Glomerular endothelial cell (primary cell): ENCODE measurements around the gene DAG1. TPM values are rescaled to one million over a fixed set of nuclear protein-coding genes. Genes with fewer than 3 reads are reported as not detected.

Experiments used
- DNase-seq: peaks from one replicate; pipeline ENCODE4 v3.0.0-alpha.2; 2011; ENCODE audit warnings: low read depth, low spot score; ENCODE audit errors: extremely low read depth
- total RNA-seq: library from RNA; depleted of rRNA; stranded (reverse); fragments of >200 nt; gene quantifications from 2 replicates; pipeline ENCODE4 v1.2.3, GENCODE V29; 2015

Gene DAG1
- 99.3 and 111 TPM in 2 replicates for total RNA-seq

DNA sequence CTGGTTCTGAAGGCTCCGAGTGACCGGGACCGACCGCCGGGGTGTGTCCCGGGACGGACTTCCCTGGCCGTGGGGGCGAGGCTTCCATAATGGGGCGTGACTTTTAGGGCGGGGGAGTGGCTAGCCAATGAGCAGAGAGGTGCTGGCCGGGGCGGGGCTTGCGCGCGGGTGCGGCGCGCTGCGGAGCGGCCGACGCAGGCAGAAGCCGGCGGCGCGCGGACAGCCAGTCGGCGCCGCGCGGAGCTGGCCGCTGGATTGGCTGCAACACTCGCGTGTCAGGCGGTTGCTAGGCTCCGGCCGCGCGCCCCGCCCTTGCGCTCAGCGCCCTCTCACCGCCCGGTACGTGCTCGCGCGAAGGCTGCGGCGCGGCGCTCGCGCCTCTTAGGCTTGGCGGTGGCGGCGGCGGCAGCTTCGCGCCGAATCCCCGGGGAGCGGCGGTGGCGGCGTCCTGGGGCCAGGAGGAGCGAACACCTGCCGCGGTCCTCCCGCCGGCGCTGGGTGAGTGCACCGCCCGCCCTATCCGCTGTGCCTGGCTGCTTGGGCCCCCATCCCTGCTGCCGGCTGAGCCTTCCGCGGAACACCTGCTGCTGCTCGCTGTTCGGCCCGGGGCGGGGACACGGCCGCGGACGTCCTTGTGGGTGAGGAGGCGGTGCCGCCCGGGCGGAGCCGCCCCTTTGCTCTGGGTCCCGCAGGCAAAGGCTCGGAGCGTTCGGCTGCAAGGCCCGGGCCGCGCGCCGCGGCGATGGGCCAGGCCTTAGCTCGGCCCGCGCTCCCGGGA lies at the start of gene DAG1:
TSS of gene DAG1 (plus strand) at position 332 of the 778 bp plus-strand sequence. CDS start 40,268 bp downstream, outside the sequence.
- no peak for DNase-seq

DNA sequence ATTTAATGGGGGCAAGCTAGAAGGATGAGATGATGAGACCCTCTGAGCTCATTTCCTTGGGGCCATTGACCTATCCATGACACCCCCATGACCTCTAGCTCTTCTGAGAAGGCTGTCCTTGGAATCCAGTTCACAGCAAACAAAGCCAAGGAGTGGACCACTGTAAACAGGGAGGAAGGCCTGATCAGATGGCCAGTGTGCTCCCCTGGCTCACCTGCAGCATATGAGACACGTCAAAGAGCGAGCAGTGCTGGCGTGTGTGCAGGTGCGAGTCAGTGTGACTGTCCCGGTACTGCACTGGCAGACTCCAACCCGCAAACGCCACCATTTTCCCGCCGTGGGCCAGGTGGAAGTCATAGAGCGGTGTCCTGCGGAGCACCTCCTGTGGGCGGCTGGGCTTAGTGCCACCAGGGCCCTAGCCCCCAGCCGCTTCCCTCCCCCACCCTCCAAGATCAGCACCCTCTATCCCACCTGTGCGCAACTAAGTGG lies 48.1 kb upstream of the DAG1 start:
- DNase-seq: no peak

DNA sequence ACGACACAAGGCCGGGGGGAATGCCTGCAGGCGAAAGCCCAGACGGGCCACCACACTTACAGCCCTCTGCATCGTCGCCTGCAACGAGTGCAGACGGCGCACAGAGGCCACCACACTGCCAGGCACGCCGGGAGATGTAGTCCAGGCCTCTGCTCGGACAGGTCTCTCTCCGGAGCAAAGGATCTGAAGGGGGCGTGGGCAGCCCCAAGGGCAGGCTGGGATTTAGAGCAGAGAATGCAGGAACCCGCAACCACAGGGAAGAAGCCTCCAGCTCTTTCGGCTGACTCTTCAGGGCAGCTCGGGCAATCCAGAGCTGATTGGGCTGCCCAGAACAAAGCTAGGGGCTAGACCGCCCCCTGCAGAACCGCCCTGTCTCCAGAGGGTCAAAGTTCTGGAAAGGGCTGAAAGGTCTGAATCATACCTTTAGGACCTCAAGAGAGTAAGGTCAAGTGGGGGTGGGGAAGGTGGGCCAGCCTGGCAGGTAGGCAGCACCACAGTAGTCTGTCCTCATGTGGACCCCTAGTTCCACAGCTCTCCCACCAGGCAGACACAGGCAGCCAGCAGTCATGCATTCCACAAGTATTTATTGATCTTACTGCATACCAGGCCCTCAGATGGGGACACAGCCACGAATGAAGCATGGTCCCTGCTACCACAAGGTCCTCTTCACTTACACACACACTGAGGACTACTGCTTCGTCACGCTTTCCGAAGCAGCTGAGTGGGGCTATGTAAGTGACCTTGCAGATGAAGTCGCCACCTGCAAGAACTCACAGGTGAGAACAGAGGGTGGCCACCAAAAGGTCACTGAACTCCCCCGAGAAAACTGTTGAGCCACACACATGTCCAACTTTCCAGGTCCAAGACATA lies 47.5 kb upstream of the DAG1 start, which contains the start of gene AMT:
TSS of gene AMT (minus strand) at position 95 of the 870 bp plus-strand sequence. CDS start at position 72, 23 bp downstream.
- DNase-seq: no peak

DNA sequence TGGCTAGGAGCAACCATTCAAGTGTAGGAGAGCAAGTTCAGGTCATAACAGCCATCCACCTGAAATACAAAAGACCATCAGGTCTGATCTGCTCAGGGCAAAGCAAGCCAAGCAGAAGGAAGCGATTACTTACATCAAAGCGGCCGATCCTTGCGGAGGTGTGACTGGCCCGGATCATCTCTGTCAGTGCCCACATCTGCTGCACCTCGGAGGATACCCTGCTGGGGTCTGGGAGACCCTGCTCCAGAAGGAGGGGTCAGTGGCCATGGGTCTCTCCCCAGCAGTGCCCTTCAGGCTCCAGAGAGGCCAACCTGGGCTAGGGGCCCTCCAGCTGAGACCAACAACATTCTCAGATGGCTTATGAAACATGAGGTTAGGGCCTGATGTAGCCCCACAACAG lies 45.3 kb upstream of the DAG1 start:
- no peak for DNase-seq

DNA sequence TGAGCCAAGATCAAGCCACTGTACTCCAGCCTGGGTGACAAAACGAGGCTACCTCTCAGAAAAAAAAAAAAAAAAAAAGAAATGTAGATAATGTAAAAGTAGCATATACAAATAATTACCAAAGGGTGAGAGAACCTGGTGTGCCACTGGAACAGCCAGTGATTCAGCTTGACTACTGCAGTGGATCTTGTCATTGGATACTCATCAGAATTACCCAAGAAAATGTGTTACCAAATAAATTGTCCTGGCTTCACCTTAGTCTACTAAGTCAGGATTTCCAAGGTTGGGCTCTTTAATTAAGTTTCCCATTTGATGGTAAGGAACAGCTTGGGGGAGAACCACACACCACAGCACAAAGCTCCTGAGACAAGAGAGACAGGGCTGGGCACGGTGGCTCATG lies 42.5 kb upstream of the DAG1 start:
- DNase-seq: no peak

DNA sequence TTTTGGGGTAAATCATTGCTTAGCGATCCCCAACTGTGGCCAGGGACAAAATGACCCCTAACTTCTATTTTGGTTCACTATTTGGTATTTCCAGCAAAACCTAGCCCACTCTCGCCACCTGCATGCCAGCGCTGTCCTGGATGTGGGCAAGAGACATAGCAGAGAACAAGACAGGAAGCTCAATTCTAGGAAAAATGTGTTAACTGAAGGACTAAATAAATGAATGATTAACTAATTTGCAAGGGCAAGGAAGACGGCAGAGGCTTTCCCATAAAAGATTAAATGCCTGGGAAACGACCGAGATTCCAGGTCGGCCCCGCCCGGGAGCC lies 41.4 kb upstream of the DAG1 start:
- no peak for DNase-seq

DNA sequence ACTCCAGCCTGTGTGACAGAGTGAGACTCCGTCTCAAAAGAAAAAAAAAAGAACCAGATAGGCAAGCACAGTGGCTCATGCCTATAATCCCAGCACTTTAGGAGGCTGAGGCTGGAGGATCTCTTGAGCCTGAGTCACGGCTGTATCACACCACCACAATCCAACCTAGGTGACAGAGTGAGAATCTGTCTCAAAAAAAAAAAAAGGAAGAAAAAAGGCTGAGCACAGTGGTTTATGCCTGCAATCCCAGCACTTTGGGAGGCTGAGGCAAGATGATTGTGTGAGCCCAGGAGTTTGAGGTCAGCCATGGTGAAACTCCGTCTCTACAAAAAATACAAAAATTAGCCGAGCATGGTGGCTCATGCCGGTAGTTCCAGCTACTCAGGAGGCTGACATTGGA lies 35.3 kb upstream of the DAG1 start:
- no peak for DNase-seq

DNA sequence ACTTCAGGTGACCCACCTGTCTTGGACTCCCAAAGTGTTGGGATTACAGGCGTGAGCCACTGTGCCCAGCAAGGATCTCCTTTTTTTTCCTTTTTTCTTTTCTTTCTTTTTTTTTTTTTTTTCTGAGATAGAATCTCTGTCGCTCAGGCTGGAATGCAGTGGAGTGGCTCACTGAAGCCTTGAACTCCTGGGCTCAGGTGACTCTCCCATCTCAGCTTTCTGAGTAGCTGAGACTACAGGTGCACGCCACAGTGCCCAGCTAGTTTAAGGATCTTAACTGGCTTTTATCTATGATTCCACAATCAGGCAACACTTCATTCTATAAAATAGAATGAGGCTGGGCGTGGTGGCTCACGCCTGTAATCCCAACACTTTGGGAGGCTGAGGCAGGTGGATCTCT lies 24.7 kb upstream of the DAG1 start:
- DNase-seq: no peak

DNA sequence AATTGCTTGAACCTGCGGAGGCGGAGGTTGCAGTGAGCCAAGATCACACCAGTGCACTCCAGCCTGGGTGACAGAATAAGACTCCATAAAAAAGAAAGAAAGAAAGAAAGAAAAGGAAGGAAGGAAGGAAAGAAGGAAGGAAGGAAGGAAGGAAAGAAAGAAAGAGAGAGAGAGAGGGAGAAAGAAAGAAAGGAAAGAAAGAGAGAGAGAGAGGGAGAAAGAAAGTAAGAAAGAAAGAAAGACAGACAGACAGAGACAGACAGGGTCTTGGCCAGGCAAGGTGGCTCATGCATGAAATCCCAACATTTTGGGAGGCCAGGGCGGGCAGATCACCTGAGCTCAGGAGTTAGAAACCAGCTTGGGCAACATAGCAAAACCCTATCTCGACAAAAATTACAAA lies 16.4 kb upstream of the DAG1 start:
- no peak for DNase-seq

DNA sequence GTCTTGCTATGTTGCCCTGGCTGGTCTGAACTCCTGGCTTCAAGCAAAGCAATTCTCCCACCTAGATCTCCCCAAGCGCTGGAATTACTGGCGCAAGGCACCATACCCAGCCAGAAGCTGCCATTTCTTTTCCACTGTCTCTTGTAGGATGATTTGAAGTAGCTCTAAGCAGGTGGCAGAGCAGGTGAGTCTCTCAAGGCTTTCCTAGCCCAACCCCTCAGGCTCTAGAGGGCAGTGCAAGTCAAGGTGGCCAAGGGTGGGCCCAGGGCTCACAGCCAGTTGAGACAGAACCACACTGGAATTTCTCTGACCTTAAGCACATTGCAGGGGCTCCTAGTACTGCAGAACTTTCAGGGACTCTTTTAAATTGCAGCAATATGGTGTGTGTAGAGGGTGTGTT lies 15.6 kb upstream of the DAG1 start:
- no peak for DNase-seq

DNA sequence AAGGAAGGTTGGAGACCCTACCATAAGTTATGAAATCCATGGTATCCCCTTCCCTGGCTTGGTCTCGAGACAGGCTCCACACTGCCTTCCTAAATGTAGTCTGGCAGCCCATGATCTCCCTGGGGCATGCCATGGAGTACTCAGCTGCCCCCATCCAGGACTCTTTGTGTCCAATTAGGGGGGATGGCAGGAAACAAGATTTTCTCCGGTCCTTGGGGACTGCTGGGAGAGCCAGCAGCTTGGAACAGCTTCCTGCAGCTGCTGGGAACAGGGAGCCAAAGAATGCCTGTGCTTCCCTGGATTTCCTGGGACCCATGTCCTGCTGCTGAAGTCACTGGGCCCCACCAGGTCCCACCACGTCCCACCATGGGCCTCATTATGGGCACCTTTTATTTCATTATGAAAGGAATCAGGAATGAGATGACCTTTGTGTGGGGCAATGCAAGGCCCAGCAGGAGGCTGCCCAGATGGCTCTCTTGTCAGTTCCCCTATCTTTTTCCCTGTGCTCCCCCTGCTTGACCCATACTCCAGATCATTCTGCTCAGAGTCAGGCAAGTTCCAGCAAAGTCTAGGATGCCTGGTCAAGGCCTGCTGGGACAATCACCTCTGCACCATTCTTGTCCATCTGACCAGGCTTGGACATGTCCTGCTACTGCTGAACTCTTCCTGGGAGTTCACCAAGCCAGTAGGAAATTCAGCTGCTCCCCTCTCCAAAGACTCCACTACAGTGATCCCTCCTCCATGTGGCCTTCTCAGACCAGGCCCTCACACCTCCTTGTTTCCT lies 15.0 kb upstream of the DAG1 start:
- no peak for DNase-seq

DNA sequence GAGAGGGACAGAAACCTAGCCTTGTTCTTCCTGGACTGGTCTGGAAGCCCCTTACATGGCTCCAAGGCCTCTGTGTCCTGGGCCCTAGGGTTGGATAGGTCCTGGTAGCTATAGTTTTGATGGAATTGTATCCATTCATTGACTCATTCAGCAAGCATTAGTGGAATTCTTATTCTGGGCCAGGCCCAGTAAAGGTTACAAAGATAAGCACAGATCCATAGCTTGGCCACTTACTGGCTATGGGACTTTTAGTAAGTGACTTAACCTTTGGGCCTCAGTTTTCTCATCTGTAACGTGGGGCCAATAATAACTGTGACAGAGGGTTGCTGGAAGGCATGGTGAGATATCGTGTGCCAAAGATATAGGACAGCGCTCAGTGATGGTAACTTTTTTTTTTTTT lies 13.6 kb upstream of the DAG1 start:
- DNase-seq: no peak

DNA sequence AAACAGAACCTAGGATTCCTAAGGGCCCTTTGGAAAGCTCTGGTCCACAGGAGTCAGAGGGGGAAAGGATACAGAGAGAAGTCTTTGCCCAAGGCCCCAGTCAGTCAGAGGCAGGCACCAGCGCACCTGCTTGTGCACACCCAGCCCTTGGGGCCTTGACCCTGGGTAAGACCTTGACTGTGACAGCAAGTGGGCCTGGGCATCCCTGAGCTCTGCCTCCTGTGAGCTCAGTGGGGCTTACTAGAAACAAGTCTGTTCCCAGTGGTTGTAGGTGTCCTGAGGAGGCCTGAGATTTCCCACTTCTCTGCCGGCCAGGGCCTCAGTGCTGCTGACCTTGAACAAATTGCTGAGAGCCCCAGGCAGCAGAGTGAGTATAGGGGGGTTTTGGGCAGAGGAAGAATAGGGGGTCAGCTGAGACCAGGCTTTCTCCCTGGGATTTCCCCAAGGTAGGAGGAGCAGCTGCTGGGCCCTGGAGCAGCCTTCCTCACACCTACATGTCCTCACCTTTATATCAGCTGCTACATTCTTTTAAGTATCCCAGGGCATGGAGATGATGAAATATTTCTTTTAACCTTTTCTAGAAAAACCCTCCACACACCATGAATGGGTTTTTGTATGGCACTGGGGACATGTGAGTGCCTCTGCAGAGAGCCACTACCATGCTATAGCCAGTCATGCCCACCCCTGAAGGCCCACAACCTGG lies 9.7 kb upstream of the DAG1 start:
- no peak for DNase-seq

DNA sequence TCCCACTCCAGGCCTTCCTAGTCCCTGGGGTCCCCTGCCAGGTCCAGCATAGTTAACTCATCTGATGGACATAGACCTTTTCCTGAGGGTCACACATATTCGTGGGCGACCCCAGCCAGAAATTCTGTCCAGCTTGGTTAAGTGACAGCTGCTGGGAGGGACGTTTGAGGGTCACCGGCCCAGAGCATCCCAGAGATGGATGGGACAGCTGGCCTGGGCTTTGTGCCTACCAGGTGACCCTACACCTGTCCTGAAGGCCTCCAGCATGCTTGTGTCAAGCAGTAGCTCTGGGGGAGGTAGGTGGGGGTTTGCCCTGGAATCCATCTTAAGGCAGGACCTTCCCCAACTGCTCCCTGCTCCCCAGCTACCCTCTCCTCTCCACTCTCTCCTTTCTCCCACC lies 9.1 kb upstream of the DAG1 start:
- DNase-seq: no peak

DNA sequence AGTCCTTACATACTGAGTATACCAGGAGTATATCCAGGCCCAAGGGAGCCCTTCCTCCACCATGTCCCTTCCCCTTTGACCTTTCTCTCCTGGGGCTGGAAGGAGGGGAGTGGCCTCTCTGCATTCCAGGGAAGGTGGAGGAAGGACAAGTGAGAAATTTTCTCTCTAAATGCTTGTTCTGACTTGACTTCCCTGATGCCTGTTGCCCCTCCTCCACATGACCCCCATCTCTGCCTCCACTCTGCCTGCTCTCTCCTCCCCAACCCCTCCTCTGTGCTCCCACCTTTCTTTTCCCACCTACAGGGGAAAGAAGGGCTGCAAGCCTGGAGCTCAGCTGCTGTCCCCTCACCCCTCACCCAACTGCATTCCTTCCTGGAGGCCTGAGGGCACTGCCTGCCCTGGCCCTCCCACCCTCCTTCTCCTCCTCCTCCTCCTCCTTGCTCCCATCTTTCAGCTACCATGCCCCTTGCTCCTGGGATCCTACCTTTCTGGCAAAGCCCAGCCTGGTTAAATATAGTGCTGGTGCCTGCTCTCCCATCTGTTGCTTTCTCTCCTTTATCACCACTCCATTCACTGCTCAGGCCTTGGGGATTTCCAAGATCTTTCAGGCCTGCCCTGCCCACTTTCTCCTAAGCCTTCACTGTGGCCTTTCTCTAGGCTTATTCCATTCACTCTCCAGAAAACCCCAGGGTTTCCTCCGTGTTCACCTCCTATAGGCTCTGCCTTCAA lies 8.5 kb upstream of the DAG1 start:
- DNase-seq: no peak

DNA sequence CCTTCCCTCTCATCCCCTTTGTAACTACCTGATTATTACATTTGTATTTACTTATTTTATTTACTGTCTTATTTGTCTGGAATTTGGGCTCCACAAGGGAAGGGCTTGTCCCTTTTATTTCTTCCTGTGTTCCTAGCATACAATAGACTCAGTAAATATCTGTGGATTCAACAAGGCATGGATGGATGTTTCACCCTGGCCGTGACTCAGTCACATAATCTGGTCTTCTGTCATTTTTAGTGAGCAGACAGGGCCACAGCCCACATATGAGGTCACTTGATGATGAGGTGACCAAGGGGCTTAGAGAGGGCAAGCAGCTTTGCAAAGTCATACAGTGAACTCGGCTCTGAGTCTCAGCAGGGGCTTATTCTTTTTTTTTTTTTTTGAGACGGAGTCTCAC lies 7.8 kb upstream of the DAG1 start:
- DNase-seq: no peak

DNA sequence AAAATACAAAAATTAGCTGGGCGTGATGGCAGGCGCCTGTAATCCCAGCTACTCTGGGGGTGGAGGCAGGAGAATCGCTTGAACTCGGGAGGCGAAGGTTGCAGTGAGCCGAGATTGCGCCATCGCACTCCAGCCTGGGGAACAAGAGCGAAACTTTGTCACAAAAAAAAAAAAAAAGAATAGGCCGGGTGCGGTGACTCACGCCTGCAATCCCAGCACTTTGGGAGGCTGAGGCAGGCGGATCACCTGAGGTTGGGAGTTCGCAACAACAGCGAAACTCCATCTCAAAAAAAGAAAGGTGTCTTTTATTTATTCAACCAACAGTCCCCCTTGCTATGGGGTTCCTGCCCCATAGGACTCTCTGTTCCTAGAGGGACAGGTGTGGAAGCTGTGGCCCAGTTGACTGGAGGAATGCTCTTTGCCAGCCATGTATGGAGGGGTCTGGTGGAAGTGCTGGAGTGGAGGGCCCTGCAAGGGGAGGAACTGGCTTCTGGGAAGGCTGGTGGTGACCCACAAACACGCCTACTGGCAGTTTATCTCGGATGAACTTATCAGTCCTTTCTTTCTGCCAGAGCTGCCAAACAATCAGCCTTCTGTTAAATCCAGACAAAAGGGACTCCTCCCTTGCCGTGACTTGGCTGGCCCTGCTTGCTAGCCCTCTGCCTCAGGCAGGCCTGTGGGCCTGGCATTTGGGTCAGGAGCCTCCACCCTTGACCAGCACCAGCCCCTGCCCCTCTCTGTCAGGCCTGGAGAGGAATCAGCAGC lies 4.6 kb upstream of the DAG1 start:
- no peak for DNase-seq

DNA sequence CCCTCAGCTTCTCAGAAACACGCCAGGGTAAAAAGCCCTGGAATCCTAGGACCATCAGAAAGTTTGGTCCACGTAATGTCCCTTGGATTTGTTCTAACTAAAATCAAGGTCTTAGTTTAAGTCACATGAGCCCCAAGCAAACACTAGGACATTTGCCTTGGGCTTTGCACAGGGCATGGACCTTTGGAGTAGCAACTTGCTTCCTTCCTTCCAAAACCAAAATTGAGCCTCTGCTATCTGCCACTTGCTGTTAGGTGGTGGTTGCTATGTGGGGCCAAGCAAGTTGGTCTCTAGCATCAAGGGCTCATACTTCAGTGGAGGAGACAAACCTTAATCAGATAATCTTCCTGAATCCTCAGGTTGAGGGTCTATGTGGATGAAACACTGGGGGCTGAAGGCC lies 4.0 kb upstream of the DAG1 start:
- no peak for DNase-seq
